ENCODE data around the gene TRHDE.
A peak's percentile ranks its signal among the peaks of the same experiment; 100 is the strongest.

Gene TRHDE

DNA sequence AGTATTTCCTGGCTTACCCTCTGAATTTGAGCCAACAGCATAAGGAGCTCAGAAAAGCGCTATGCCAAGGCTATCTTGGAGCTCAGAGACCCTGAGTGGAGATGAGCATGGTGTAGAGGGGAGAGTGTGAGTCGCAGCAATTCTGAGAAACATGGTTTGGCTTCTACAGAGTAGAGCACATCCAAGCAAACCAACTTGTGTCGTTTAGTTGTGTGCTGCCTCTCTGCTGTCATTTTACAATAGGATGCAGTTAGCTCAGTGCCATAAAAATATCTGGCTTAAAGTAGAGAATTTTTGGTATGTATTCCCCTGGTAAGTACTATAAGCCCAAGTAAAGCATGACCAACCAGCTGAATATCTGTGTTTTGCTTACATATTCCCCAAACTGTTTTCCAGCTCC is 249.2 kb downstream of the TRHDE start:
- no peak for DNase-seq

DNA sequence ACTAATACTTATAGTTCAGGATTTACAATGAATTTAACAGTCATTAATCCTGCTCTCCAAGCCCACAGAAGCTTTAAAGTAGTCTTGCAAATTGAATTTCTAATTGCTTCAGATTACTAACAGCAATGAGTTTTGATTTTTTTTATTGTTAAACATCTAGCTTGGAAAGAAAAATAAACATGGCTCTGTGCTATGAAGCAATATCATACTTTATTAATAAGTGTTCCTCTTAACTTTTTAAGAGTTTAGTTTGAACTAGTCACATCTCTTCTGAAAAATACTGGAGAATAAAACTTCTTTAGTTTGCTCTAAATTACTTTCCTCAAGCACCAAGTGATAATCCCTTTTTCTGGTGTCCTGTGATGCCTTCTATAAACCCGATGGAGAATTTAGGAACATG is 250.2 kb downstream of the TRHDE start:
- DNase-seq, result no peak

- no peak for DNase-seq
Observed at GRCh38 chr12:72523754-72524153, 251.6 kb downstream of the TRHDE start.

DNA sequence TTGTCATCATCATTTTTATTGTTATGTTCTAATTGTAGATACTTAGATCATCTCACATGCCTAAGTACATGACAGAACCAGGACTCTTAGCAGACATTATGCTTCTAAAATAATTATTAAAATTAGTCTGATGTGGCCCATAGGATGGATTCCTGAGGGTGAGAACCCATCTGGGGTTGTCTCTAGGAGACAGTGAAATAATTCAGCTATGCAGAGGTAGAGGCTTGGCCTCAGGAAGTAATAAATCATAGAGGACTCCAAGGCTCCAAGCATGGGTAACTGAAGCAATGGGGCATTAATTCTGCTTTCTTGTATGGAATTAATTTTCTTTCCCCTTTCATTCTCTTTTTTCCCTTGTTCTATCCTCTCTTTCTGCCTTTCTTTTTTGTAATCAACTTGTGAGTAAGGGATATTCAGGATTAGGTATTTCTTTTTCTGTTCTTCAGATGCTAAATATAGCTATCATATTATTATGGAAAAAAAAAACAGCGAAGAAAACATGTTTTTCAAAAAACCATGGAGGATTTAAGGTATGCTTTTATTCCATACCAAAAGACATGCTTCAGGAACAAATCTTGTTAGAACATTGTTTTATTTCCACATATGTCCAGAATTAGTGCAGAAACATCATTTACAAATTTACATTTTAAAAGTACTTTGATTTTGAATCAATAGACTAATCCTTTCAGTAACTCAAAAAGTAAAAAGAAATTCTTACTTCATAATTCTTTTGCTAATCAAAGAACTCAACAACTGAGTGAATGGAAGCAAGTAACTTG is 263.2 kb downstream of the TRHDE start:
- no peak for DNase-seq

DNA sequence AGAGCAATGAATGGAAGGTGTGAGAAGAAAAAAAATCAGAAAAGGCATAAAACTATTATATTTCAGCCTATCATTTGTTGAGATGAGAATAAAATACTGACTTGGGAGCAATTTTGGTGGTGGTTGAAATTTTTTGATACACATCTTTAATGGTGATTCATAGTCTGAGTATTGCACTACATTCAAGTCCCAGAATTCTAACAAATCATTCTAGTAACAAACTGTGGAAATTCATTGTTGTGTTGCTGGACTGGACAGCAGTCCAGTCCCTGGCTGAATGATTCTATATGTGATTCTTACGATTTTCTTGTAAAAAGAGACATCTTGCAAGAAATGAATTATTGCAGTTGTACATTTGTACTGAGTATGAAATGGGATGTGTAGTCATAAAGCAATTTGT is 268.6 kb downstream of the TRHDE start:
- DNase-seq, result no peak

DNA sequence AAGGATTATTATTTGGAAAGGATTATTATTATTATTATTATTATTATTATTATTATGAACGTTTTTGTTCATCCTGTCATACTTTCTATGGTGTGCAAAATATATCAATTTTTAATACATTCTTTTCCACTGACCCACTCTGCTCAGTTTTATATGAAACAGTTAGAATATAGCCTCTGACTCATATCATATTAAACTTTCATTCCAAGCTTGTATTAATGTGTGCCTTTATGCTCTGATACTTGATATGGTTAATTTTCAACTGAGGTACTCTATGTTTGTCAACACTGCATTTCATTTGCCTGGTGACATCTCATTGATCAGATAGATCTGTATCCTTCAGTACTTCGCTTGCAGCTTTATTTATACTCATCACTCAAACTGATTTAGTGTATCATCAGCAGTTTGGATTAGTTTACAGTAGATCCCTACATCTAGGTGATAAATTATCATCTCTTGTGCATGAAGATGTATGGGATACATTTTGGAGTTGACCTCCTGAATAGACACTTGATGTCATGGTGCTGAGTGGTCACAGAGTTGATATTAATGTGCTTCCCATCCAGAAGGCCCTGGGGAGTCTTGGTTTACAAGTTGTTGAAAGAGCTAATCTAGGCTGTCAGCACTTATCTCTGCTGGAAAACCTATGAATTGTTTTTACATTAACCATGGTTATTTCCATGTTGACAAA is 271.8 kb downstream of the TRHDE start:
- DNase-seq, result no peak

GRCh38 chr12:72546106-72546505 is 273.9 kb downstream of the TRHDE start:
- DNase-seq, result no peak

DNA sequence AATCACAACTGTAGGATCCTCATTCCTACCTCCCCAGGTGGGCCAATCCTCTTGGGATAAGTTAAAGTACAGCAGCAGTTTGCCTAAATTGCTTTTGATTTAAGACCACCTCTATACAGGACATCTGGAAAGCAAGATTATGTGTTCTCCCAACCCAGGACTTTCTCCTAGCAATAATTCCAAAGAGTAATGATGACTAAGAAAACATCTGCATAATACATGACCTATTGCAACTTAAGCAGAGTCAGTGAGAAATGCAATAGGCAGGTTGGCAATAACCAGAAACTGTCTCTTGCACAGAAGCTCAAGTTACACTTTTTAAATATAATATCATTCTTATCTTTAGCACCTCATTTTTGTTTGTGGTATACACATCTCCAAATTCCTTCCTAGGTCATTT is 275.4 kb downstream of the TRHDE start:
- no peak for DNase-seq

DNA sequence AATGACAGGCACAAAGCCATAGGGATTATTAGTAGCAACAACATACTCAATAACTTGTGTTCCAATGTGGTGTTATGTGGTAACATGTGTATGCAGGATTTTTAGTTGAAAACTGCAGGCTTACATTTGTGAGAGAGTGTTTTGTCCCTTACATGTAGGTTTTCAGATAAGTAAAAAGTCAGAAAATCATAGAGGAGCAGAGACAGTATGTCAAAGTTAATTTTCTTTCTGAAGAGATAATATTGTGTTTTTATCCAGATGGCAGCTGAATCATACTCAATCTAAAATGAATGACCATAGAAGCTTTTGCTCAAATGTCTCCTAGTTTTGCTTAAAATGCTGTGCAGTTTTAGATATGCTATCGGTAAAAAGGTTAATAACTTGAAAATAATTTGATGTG is 277.0 kb downstream of the TRHDE start:
- no peak for DNase-seq

DNA sequence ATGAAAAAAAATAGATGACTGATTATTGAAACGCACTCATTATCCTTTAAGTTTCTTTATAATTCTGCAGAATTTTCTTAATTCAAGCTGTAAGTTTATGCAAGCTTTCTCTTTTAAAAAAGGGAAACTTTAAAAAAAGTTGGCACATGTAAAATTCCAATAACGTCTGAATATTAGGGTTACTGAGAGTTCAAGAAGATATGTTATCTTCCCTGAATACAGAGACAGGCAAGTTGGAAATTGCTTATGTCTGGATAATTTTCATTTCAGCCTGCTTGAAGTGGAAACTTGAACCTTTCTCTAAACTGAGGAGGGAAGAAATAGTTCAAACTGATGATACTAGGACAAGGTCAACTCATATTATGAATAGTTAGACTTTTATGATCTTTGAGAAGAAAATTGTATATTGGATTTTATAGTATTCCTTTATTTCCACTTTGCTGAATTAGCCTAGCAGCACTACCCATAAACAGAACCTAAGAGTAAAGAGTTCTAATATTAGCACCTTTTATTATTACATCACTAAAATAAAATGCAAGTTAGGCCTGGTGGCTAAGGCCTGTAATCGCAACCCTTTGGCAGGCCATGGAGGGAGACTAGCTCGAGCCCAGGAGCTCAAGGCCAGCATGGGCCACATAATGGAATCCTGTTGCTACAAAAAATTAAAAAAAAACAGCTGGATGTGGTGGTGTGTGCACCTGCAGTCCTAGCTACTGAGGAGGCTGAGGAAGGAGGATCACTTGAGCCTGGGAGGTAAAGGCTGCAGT is 288.0 kb downstream of the TRHDE start:
- DNase-seq, result no peak

GRCh38 chr12:72570601-72571000 is 298.4 kb downstream of the TRHDE start:
- no peak for DNase-seq

- DNase-seq, result no peak
Observed at GRCh38 chr12:72574138-72574537, 302.0 kb downstream of the TRHDE start.

- no peak for DNase-seq
Observed at GRCh38 chr12:72578327-72578726, 306.2 kb downstream of the TRHDE start.

DNA sequence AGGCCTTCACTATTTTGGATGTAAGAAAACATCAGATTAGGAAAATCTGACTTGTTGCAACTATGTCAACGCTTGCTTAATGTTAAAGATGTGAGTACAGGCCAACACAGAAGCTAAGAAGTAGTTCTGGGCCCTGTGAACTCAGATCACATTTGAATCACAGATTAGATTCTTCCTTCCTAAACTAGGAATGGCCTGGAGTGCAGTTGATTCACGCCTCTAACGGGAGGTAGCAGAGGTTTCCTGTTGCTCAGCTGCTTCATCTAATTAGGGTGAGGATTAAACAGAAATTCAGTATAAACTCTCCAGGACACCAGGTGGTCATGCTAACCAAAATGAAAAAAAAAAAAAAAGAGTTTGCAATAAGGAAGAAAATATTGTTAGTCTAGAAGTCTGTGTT is 314.3 kb downstream of the TRHDE start:
- peak; percentile 13 for DNase-seq

- no peak for DNase-seq
Observed at GRCh38 chr12:72602581-72602980, 330.4 kb downstream of the TRHDE start.

GRCh38 chr12:72605975-72606374 is 333.8 kb downstream of the TRHDE start:
- DNase-seq, result no peak

- peak; percentile 34 for DNase-seq
Observed at GRCh38 chr12:72610342-72610741, 338.2 kb downstream of the TRHDE start.

DNA sequence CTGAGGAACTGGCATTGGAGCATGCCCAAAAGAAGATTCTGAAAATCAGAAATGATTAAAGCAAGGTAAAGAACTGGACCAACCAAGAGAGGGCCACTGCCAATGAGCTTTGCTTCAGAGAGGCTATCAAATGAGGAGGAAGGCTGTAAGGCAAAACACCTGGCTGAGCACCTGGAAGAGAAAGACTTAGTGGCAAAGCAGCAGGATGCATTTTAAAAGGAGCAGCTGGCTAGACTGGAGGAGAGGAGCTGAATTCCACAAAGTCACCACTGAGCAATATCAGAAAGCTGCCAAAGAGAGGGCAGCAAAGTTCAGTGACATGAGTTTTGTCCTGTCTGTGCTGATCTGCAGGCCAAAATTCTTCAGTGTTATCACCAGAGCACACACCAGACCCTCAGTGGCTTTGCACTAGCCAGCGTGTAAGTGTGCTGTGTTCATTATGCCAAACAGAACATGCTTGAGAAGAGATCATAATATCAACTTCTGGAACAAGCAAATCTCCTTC is 338.7 kb downstream of the TRHDE start:
- peak; percentile 19 for DNase-seq

- no peak for DNase-seq
Observed at GRCh38 chr12:72612171-72612570, 340.0 kb downstream of the TRHDE start.

GRCh38 chr12:72618764-72619163 is 346.6 kb downstream of the TRHDE start:
- DNase-seq, result no peak

DNA sequence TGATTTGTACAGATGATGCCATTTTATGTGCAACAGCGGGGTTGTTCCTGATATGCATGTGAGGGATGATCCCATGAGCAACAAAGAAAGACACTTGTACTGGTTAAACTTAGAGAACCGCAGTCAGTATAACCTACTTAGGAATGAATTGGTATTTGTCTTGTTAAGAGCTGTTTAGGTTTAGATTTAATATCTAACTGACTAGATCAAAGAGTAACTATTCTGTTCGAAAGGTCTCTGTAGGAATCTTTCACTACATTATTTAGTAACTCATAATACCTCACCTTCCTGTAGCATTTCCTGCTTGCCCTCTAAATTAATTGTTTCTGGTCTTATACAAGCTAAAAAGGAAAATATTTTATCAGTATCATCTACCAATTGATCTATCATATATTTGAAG is 350.4 kb downstream of the TRHDE start:
- DNase-seq, result no peak

DNA sequence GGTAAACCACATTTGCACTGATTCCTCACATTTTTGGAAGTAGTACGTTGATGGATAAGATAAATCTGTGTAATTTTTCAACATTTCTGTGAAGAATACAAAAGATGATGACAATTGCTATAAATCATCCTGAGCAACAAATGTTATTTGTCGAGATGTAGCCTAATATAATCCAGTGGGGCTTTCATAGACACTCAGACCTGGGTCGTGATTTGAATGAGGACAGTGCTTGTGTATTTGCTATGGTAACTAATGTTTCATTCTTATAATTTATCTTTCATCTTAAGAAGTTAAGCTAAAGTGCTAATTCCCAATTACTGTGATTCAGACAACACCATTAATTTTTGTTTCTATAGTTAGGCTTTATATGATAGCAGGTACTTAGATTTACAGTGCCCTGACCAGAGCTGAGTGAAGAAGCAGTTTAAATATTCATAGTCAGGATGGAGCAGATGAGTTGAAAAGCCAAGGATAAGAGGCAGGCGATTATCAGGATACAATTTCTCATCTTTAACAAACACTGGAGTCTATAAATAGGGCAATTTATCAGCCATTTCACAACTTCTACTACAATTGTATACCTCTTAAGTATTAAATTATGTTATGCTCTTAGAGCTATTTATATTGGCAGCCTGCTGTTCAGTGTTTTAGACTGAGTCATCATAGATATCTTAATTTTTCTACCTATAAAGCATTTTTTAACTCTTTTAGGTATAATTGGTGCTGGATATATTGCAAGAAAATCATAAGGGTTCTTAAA is 359.9 kb downstream of the TRHDE start:
- DNase-seq, result no peak

DNA sequence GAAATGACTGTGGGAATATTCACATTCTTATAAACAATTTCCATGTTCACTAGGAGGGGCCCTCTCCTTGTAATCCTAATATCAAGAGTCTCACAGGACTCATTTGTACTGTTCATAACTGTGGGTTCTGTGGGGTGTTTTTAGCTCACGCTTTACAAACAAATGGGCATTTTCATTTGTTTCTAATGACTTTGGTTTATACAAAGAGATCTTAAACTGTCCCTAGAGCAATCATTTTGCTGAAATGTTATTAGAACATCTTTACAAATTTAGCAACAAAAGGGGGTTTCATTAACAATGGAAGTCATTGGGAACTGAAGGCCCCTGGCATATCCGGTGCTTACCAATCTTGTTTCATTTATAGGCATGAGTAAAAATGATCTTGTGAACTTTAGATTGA is 370.5 kb downstream of the TRHDE start:
- DNase-seq, result no peak

Measured in retina (tissue), 1 donor.